Fibroblast of lung (primary cell): ENCODE results near the gene COL6A2.

ENCODE experiments used
- EZH2 ChIP-seq: IDR thresholded peaks from 2 replicates; pipeline ENCODE4 v1.5.1; 2012; ENCODE audit warnings: low read length, control low read depth, mild to moderate bottlenecking; ENCODE audit errors: missing control alignments
- TF ChIP-seq, protein P1 (sequence below), 2 donors: IDR thresholded peaks in 1 of 2; conservative IDR thresholded peaks in 1 of 2; 1 replicate in 1 of 2; 2 replicates in 1 of 2; pipeline ENCODE4 v1.5.1; 2011 to 2012; ENCODE audit warnings: low read length in 2 of 2, control low read depth in 1 of 2, inconsistent platforms in 1 of 2, low read depth in 1 of 2, mild to moderate bottlenecking in 1 of 2

DNA sequence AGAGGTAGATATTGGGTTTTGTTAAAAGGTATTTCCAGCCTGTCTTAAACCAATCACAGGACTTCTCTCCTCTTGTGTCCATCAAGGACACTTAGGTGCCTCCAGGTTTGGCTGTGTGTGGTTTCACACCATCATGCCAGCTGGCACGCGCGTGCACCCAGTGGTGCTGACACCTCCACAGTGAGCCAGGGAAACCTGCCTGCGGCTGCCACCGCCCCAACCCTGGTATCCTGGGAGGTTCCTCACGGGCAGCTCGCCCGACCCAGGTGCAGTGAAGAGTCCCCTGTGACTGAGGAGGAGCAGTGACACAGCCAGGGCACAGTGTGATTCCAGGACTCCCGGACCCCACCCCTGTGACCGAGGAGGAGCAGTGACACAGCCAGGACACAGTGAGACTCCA lies 13.2 kb upstream of the COL6A2 start:
- TF ChIP-seq, protein P1, sequence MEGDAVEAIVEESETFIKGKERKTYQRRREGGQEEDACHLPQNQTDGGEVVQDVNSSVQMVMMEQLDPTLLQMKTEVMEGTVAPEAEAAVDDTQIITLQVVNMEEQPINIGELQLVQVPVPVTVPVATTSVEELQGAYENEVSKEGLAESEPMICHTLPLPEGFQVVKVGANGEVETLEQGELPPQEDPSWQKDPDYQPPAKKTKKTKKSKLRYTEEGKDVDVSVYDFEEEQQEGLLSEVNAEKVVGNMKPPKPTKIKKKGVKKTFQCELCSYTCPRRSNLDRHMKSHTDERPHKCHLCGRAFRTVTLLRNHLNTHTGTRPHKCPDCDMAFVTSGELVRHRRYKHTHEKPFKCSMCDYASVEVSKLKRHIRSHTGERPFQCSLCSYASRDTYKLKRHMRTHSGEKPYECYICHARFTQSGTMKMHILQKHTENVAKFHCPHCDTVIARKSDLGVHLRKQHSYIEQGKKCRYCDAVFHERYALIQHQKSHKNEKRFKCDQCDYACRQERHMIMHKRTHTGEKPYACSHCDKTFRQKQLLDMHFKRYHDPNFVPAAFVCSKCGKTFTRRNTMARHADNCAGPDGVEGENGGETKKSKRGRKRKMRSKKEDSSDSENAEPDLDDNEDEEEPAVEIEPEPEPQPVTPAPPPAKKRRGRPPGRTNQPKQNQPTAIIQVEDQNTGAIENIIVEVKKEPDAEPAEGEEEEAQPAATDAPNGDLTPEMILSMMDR (conservative IDR thresholded peaks at IDR 0.05 in 1 of 2, IDR thresholded peaks at IDR 0.05 in 1 of 2; ENCODE audit: low read depth in 1 of 2, low read length in 2 of 2), result no peak
- TF ChIP-seq EZH2, result no peak
